A549 (cell line): Measurements from ENCODE around the gene RABL3. TPM values are rescaled to one million over a fixed set of nuclear protein-coding genes. Genes with fewer than 3 reads are reported as not detected.

Source experiments
- ATAC-seq, 2 experiments: fragments of 200-7000 bp in 1 of 2; fragments of >200 bp in 1 of 2; cut with Nextera tagmentation in 1 of 2; cut with Tn5 transposase in 1 of 2; 3 replicates each; pipeline versions ENCODE4 v1.8.0 to v1.9.1; 2018 to 2020; ENCODE audit warnings: mild to moderate bottlenecking in 1 of 2, moderate library complexity in 1 of 2
- CTCF ChIA-PET: fragments of 300-600 bp; sonication (Branson Sonifier 250); formaldehyde crosslinking; extraction: SDS; loops from one replicate; lab custom pipeline; 2021; ENCODE audit warnings: antibody characterized with exemption, inconsistent platforms; lab: Yijun Ruan, JAX
- POLR2A ChIA-PET: fragments of 350-600 bp; formaldehyde crosslinking; extraction: SDS; loops from one replicate; lab custom pipeline; 2021; ENCODE audit warnings: antibody characterized with exemption, inconsistent platforms; lab: Yijun Ruan, JAX
- DNase-seq, 2 experiments: peaks; one replicate each; pipeline versions ENCODE4 v3.0.0 to v3.0.0-alpha.2; 2011 to 2016; ENCODE audit warnings: low read depth in 1 of 2, low spot score in 1 of 2
- FAIRE-seq: peaks from 2 replicates; lab custom pipeline; 2011; peaks lifted over from hg19 to GRCh38; lab: Jason Lieb, UNC
- H3K27ac ChIP-seq, 2 experiments: fragments of >200 bp; sonication (Bioruptor Twin); formaldehyde crosslinking; 3 replicates each; pipeline ENCODE4 v1.5.1; 2016 to 2017
- H3K4me1 ChIP-seq: fragments of >200 bp; sonication (Bioruptor Twin); formaldehyde crosslinking; 3 replicates; pipeline ENCODE4 v1.6.1; 2016
- H3K4me2 ChIP-seq: fragments of >200 bp; sonication (Bioruptor Twin); formaldehyde crosslinking; 3 replicates; pipeline ENCODE4 v1.6.1; 2016
- H3K4me3 ChIP-seq: fragments of >200 bp; sonication (Bioruptor Twin); formaldehyde crosslinking; 3 replicates; pipeline ENCODE4 v1.5.1; 2016
- H3K9me3 ChIP-seq: fragments of >200 bp; sonication (Bioruptor Twin); formaldehyde crosslinking; 3 replicates; pipeline ENCODE4 v1.6.1; 2016
- ATOH8 ChIP-seq: fragments of 250-450 bp; sonication (Bioruptor Pico); IDR thresholded peaks from 2 replicates; pipeline ENCODE4 v1.5.0; 2020; ENCODE audit warnings: low read depth, mild to moderate bottlenecking, moderate library complexity
- CBX2 ChIP-seq: fragments of 200-600 bp; sonication (generic); IDR thresholded peaks from 2 replicates; pipeline ENCODE4 v1.6.1; 2016; ENCODE audit warnings: low read depth, mild to moderate bottlenecking, borderline replicate concordance
- CBX8 ChIP-seq: fragments of 200-600 bp; sonication (generic); IDR thresholded peaks from 2 replicates; pipeline ENCODE4 v1.6.1; 2016
- CEBPB ChIP-seq, 2 experiments: fragments of >200 bp in 1 of 2; sonication (Bioruptor Twin) in 1 of 2; formaldehyde crosslinking in 1 of 2; IDR thresholded peaks; 2 replicates each; pipeline ENCODE4 v1.6.1; 2012 to 2016
- CHD2 ChIP-seq: fragments of 150-350 bp; IDR thresholded peaks from 2 replicates; pipeline ENCODE4 v1.6.1; 2014; ENCODE audit warnings: low read length; ENCODE audit not compliant: partially characterized antibody
- CHD4 ChIP-seq: fragments of 200-600 bp; sonication (generic); IDR thresholded peaks from 2 replicates; pipeline ENCODE4 v1.6.1; 2016; ENCODE audit warnings: antibody characterized with exemption, mild to moderate bottlenecking, borderline replicate concordance
- E2F6 ChIP-seq: IDR thresholded peaks from 2 replicates; pipeline ENCODE4 v1.6.1; 2012; ENCODE audit warnings: low read depth, borderline replicate concordance
- EHF ChIP-seq: fragments of 250-450 bp; sonication (Bioruptor Pico); IDR thresholded peaks from 2 replicates; pipeline ENCODE4 v1.5.0; 2020; ENCODE audit warnings: mild to moderate bottlenecking
- EHMT2 ChIP-seq: fragments of 200-600 bp; sonication (generic); IDR thresholded peaks from 2 replicates; pipeline ENCODE4 v1.6.1; 2016; ENCODE audit warnings: antibody characterized with exemption, low read depth, mild to moderate bottlenecking, moderate library complexity
- EP300 ChIP-seq, 2 experiments: fragments of >200 bp; sonication (Bioruptor Twin); formaldehyde crosslinking; IDR thresholded peaks; 2 replicates in 1 of 2; 3 replicates in 1 of 2; pipeline ENCODE4 v1.6.1; 2016 to 2017
- ESRRA ChIP-seq: fragments of 150-350 bp; IDR thresholded peaks from 2 replicates; pipeline ENCODE4 v1.6.1; 2014; ENCODE audit warnings: mild to moderate bottlenecking, low read length, borderline replicate concordance
- FOSB ChIP-seq: fragments of 250-450 bp; sonication (Bioruptor Pico); IDR thresholded peaks from 2 replicates; pipeline ENCODE4 v1.5.0; 2020; ENCODE audit warnings: mild to moderate bottlenecking, moderate library complexity
- FOSL2 ChIP-seq, 2 experiments: fragments of 450-650 bp in 1 of 2; fragments of >200 bp in 1 of 2; sonication (Bioruptor Twin) in 1 of 2; formaldehyde crosslinking; IDR thresholded peaks; 2 replicates each; pipeline versions ENCODE4 v1.5.0 to v1.6.1; 2016 to 2020; ENCODE audit warnings: mild to moderate bottlenecking in 1 of 2, moderate library complexity in 1 of 2
- HEYL ChIP-seq: fragments of 250-450 bp; sonication (Bioruptor Pico); IDR thresholded peaks from 2 replicates; pipeline ENCODE4 v1.8.0; 2021; ENCODE audit warnings: mild to moderate bottlenecking, moderate library complexity
- HOXA7 ChIP-seq: fragments of 250-450 bp; sonication (Bioruptor Pico); IDR thresholded peaks from 2 replicates; pipeline ENCODE4 v1.5.0; 2020; ENCODE audit warnings: mild to moderate bottlenecking, moderate library complexity
- HOXB13 ChIP-seq: fragments of 250-450 bp; sonication (Bioruptor Pico); IDR thresholded peaks from 2 replicates; pipeline ENCODE4 v1.5.0; 2020; ENCODE audit warnings: low read depth, mild to moderate bottlenecking, moderate library complexity
- HOXB5 ChIP-seq: fragments of 250-450 bp; sonication (Bioruptor Pico); IDR thresholded peaks from 2 replicates; pipeline ENCODE4 v1.5.0; 2020; ENCODE audit warnings: mild to moderate bottlenecking, moderate library complexity
- JUN ChIP-seq, 2 experiments: fragments of >200 bp; sonication (Bioruptor Twin); formaldehyde crosslinking; IDR thresholded peaks; 2 replicates in 1 of 2; 3 replicates in 1 of 2; pipeline ENCODE4 v1.6.1; 2016 to 2017
- MAFK ChIP-seq: fragments of 450-650 bp; IDR thresholded peaks from 2 replicates; pipeline ENCODE4 v1.6.1; 2014; ENCODE audit not compliant: partially characterized antibody
- MAX ChIP-seq: IDR thresholded peaks from 2 replicates; pipeline ENCODE4 v1.6.1; 2012
- MAZ ChIP-seq: fragments of 150-350 bp; IDR thresholded peaks from 2 replicates; pipeline ENCODE4 v1.6.1; 2014; ENCODE audit warnings: antibody characterized with exemption, low read depth, low read length, borderline replicate concordance
- NFE2L2 ChIP-seq: fragments of 150-350 bp; conservative IDR thresholded peaks from 2 replicates; pipeline ENCODE4 v1.6.1; 2014; ENCODE audit warnings: low read length
- NPAS2 ChIP-seq: fragments of 250-450 bp; sonication (Bioruptor Pico); IDR thresholded peaks from 2 replicates; pipeline ENCODE4 v1.8.0; 2022; ENCODE audit warnings: mild to moderate bottlenecking, moderate library complexity, borderline replicate concordance
- NR3C1 ChIP-seq: fragments of >200 bp; sonication (Bioruptor Twin); formaldehyde crosslinking; IDR thresholded peaks from 3 replicates; pipeline ENCODE4 v1.6.1; 2017
- POLR2A ChIP-seq: IDR thresholded peaks from 2 replicates; pipeline ENCODE4 v1.6.1; 2012; ENCODE audit warnings: mild to moderate bottlenecking, low read length
- RCOR1 ChIP-seq: fragments of 150-350 bp; IDR thresholded peaks from 2 replicates; pipeline ENCODE4 v1.6.1; 2014; ENCODE audit warnings: antibody characterized with exemption, low read length, low read depth
- REST ChIP-seq: fragments of 200-600 bp; sonication (generic); IDR thresholded peaks from 2 replicates; pipeline ENCODE4 v1.6.1; 2016; ENCODE audit warnings: antibody characterized with exemption, mild to moderate bottlenecking, moderate library complexity
- RNF2 ChIP-seq: fragments of 200-600 bp; sonication (generic); IDR thresholded peaks from 2 replicates; pipeline ENCODE4 v1.6.1; 2016; ENCODE audit warnings: low read depth, mild to moderate bottlenecking, antibody characterized with exemption, moderate library complexity, borderline replicate concordance
- WGBS: methylation state at CpG from one replicate; pipeline ENCODE4 v1.1.6; 2017; ENCODE audit errors: missing lambda C conversion rate; 5-methylcytosine and 5-hydroxymethylcytosine counted together
- polyA plus RNA-seq, 4 experiments: library from polyadenylated mRNA; depleted of rRNA in 3 of 4; stranded (reverse); fragments of >200 nt; fragmentation: RNase III in 1 of 4; extraction: RNeasy Plus Mini Kit Qiagen cat#74134 plus additional on column Dnase treatment in 1 of 4; gene quantifications; 2 replicates in 3 of 4; 3 replicates in 1 of 4; pipeline ENCODE4 v1.2.3, GENCODE V29; 2011 to 2017

RABL3 gene
- polyA plus RNA-seq, 2 of the 4 experiments (the other 2 are of a cell fraction), result 14.0 to 29.0 TPM

- WGBS, result 2% methylated on average over 3 of the region's 3 CpGs
- ChIA-PET CTCF (interaction anchor here (1.5 kb wide), 1 partner anchor 118 kb away, joined by 5 read pairs; no protein-coding TSS in a partner anchor), POLR2A (interaction anchor here (0.7 to 1.7 kb wide), 8 partner anchors 10 to 330 kb away, joined by 3 to 10 read pairs (median 4); partner anchors contain the start of genes GTF2E1, LRRC58, NDUFB4 and RABL3)
- peak overlapping the region; percentile 50; the same call in 2 of the 3 replicates for H3K4me3 ChIP-seq
- ATAC-seq (peak; percentile 3 to 11; a peak in 3 of 6 replicates), DNase-seq (peak; percentile 13 to 20), FAIRE-seq (no peak)
- H3K27ac ChIP-seq, result peak overlapping the region; percentile 94 to 95
- H3K4me2 ChIP-seq, result peak overlapping the region; percentile 70
- TF ChIP-seq HOXB13 (CRISPR knock-in tag), result no peak
- TF ChIP-seq CHD4, result no peak
- TF ChIP-seq HOXB5 (CRISPR knock-in tag), result no peak
- no peak for TF ChIP-seq CBX8
- TF ChIP-seq CHD2, result no peak
- TF ChIP-seq NPAS2, result no peak
- no peak for TF ChIP-seq RCOR1
- TF ChIP-seq MAX, result no peak
- TF ChIP-seq E2F6, result no peak
- no peak for TF ChIP-seq MAZ
- no peak for TF ChIP-seq EP300 (IDR thresholded peaks at IDR 0.05)
- no peak for TF ChIP-seq FOSB (CRISPR knock-in tag)
- TF ChIP-seq HOXA7 (CRISPR knock-in tag), result no peak
- no peak for TF ChIP-seq ATOH8 (CRISPR knock-in tag)
- H3K9me3 ChIP-seq, result peaks cover 2% of the 10 kb centered on the region; the same call in 1 of the 3 replicates
- peaks cover 64% of the 10 kb centered on the region for H3K4me1 ChIP-seq
Observed at GRCh38 chr3:120678984-120679383, 63.3 kb downstream of the RABL3 start.

- CTCF ChIA-PET, result interaction anchor here (0.8 to 1.5 kb wide), 2 partner anchors 117 to 120 kb away, joined by 4 to 5 read pairs; no protein-coding TSS in a partner anchor
- Histone ChIP-seq H3K27ac (peak overlapping the region; percentile 94 to 95), H3K9me3 (peaks cover 2% of the 10 kb centered on the region; the same call in 1 of the 3 replicates), H3K4me1 (peaks cover 58% of the 10 kb centered on the region), H3K4me2 (peak overlapping the region; percentile 70), H3K4me3 (peak overlapping the region; percentile 50)
- POLR2A ChIA-PET, result interaction anchor here (0.6 to 1.7 kb wide), 10 partner anchors 11 to 329 kb away, joined by 3 to 10 read pairs (median 4); partner anchors contain the start of genes GTF2E1, LRRC58, NDUFB4 and RABL3
- FAIRE-seq (peak; percentile 94), ATAC-seq (peak; percentile 82 to 87), DNase-seq (peak; percentile 74 to 90)
- under 1% methylated on average over 6 of the region's 6 CpGs for WGBS
- TF ChIP-seq POLR2A (no peak), ATOH8 (CRISPR knock-in tag) (no peak), NFE2L2 (peak; percentile 100), CEBPB (IDR thresholded peaks at IDR 0.05) (peak; percentile 72 to 89), JUN (IDR thresholded peaks at IDR 0.05) (peak; percentile 64; a peak in 4 of 5 replicates), REST (no peak), RCOR1 (no peak), E2F6 (peak; percentile 38; the same call in 1 of the 2 replicates), HEYL (no peak), HOXB5 (CRISPR knock-in tag) (0 out of 2 replicates have a peak, but pooled peaks have one; percentile 47), CBX2 (no peak), CBX8 (no peak), MAFK (peak; percentile 100), EHF (CRISPR knock-in tag) (no peak), NR3C1 (no peak), RNF2 (no peak), ESRRA (no peak), HOXA7 (CRISPR knock-in tag) (no peak), EHMT2 (no peak), EP300 (IDR thresholded peaks at IDR 0.05) (peak in 1 of 2 experiments; percentile 64; a peak in 2 of 5 replicates), FOSL2 (IDR thresholded peaks at IDR 0.05) (no peak), FOSL2 (CRISPR knock-in tag; IDR thresholded peaks at IDR 0.05) (peak; percentile 77; the same call in 1 of the 2 replicates)
Observed at GRCh38 chr3:120678331-120678947, 63.9 kb downstream of the RABL3 start.
